Activated CD4-positive, CD25-positive, alpha-beta regulatory T cell treated with anti-CD3 and anti-CD28 coated beads, Interleukin-2, amount 50 U/mL, for 16 hours (primary cell): ENCODE data around the gene TARBP2.
A peak's percentile ranks its signal among the peaks of the same experiment; 100 is the strongest.
"Not testable (repeated sequence)": the region's sequence is repeated elsewhere in the genome, so short reads cannot be mapped to it uniquely, and the experiment has no call there.

Experiments used
- DNase-seq: peaks from one replicate; pipeline ENCODE4 v3.0.0-alpha.2; 2020; ENCODE audit warnings: low read depth, low spot score

TARBP2 gene

GRCh38 chr12:53513712-53514410 is 12.8 kb downstream of the TARBP2 start:
- no peak for DNase-seq

GRCh38 chr12:53514628-53515290 is 13.7 kb downstream of the TARBP2 start:
- DNase-seq: no peak

GRCh38 chr12:53515291-53515680 is 14.2 kb downstream of the TARBP2 start:
- no peak for DNase-seq

GRCh38 chr12:53516758-53517455 is 15.8 kb downstream of the TARBP2 start:
- DNase-seq: no peak

- no peak for DNase-seq
Measured at GRCh38 chr12:53518381-53518780, 17.3 kb downstream of the TARBP2 start.

GRCh38 chr12:53523131-53523530 is 22.0 kb downstream of the TARBP2 start:
- no peak for DNase-seq

GRCh38 chr12:53524476-53524875 is 23.4 kb downstream of the TARBP2 start:
- DNase-seq: no peak

- no peak for DNase-seq
Measured at GRCh38 chr12:53530061-53530460, 29.0 kb downstream of the TARBP2 start.

- no peak for DNase-seq
Measured at GRCh38 chr12:53530920-53531319, 29.8 kb downstream of the TARBP2 start.

- no peak for DNase-seq
Measured at GRCh38 chr12:53532021-53532420, 30.9 kb downstream of the TARBP2 start.

GRCh38 chr12:53532524-53533445 is 31.7 kb downstream of the TARBP2 start:
- no peak for DNase-seq

- no peak for DNase-seq
Measured at GRCh38 chr12:53533471-53533870, 32.4 kb downstream of the TARBP2 start.

GRCh38 chr12:53536962-53537361 is 35.9 kb downstream of the TARBP2 start:
- no peak for DNase-seq

- DNase-seq: no peak
Measured at GRCh38 chr12:53538209-53538689, 37.2 kb downstream of the TARBP2 start.

GRCh38 chr12:53539526-53539925 is 38.4 kb downstream of the TARBP2 start:
- DNase-seq: no peak

- DNase-seq: peak; percentile 23
Measured at GRCh38 chr12:53543539-53543938, 42.5 kb downstream of the TARBP2 start.

- not testable (repeated sequence) for DNase-seq
Measured at GRCh38 chr12:53548354-53548753, 47.3 kb downstream of the TARBP2 start.

GRCh38 chr12:53550131-53550530 is 49.0 kb downstream of the TARBP2 start:
- not testable (repeated sequence) for DNase-seq

- no peak for DNase-seq
Measured at GRCh38 chr12:53550595-53550994, 49.5 kb downstream of the TARBP2 start.

GRCh38 chr12:53551889-53552291 is 50.8 kb downstream of the TARBP2 start:
- no peak for DNase-seq
